ENCODE data around the gene PRKRA. TPM values are rescaled to one million over a fixed set of nuclear protein-coding genes. Genes with fewer than 3 reads are reported as not detected.

The PRKRA gene
- total and polyA plus RNA-seq, 2 of the 13 experiments (the other 11 are each of a cell fraction or from before 2014, with no cell fraction given) = 53.1 to 74.7 TPM

DNA sequence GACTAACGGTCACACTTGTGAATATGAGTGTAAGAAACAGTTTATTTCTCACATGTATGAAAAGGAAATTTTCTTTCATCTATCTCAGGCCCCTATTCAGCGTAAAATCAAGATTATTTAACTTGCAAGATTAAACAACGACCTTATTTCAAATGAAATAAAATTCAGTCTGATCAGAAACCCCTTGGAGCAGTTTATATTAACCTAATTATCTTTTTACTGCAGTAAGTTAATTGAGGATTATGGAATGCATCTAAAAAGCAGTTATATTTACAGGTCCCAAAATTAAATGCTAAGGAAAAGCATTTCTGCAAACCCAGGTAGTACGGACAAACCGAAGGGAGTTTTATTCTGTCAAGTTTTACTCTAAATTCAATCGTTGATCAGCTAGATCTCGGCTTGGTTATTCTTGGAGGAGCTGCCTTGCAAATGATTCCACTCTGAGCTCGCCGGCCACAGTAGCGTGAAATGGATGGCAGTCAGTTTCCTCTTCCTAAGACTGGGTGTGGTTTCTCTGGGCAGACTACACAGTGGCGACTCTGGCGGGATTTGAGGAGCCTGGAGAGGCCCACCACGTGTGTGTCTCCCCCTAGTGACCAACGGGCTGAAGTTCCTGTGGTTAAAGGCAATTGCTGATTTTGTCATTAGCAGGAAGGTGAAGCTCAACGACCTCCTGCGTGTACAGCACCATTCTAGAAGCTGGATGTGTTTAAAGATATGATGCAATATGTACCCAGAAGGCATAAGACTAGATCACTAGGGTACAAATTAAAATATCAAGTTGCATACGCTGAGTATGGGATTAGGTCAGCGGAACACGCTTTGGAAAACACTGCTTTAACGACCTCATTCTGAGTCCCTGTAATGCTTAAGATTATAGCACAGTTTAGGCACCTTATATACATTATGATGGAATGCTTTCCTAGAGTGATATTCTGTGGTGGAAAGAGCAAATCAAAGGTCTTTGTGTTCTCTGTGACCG lies 36.4 kb downstream of the PRKRA start (continued):
- TF ChIP-seq DZIP1 (CRISPR knock-in tag; IDR thresholded peaks at IDR 0.05) (no peak), ZNF558 (CRISPR knock-in tag; IDR thresholded peaks at IDR 0.05; ENCODE audit: borderline replicate concordance) (no peak), ZSCAN12 (CRISPR knock-in tag; IDR thresholded peaks at IDR 0.05) (no peak), ZNF10 (CRISPR knock-in tag; IDR thresholded peaks at IDR 0.05; ENCODE audit: borderline replicate concordance, low read depth) (no peak), ZNF768 (CRISPR knock-in tag; IDR thresholded peaks at IDR 0.05) (no peak), ZNF343 (CRISPR knock-in tag; IDR thresholded peaks at IDR 0.05) (0 out of 2 replicates have a peak, but pooled peaks have one; percentile 0), ZNF773 (CRISPR knock-in tag; IDR thresholded peaks at IDR 0.05; ENCODE audit: borderline replicate concordance) (no peak), ZNF740 (CRISPR knock-in tag; IDR thresholded peaks at IDR 0.05) (no peak), ZNF234 (CRISPR knock-in tag; conservative IDR thresholded peaks at IDR 0.05) (no peak), JARID2 (CRISPR knock-in tag; IDR thresholded peaks at IDR 0.05; ENCODE audit: insufficient replicate concordance) (no peak), ZNF761 (CRISPR knock-in tag; conservative IDR thresholded peaks at IDR 0.05) (0 out of 2 replicates have a peak, but pooled peaks have one; percentile 17), ZNF367 (CRISPR knock-in tag; IDR thresholded peaks at IDR 0.05; ENCODE audit: borderline replicate concordance) (no peak), HNRNPLL (IDR thresholded peaks at IDR 0.05; ENCODE audit: low read depth, low read length, poor library complexity, severe bottlenecking) (no peak)
- TF ChIP-seq, protein P1, sequence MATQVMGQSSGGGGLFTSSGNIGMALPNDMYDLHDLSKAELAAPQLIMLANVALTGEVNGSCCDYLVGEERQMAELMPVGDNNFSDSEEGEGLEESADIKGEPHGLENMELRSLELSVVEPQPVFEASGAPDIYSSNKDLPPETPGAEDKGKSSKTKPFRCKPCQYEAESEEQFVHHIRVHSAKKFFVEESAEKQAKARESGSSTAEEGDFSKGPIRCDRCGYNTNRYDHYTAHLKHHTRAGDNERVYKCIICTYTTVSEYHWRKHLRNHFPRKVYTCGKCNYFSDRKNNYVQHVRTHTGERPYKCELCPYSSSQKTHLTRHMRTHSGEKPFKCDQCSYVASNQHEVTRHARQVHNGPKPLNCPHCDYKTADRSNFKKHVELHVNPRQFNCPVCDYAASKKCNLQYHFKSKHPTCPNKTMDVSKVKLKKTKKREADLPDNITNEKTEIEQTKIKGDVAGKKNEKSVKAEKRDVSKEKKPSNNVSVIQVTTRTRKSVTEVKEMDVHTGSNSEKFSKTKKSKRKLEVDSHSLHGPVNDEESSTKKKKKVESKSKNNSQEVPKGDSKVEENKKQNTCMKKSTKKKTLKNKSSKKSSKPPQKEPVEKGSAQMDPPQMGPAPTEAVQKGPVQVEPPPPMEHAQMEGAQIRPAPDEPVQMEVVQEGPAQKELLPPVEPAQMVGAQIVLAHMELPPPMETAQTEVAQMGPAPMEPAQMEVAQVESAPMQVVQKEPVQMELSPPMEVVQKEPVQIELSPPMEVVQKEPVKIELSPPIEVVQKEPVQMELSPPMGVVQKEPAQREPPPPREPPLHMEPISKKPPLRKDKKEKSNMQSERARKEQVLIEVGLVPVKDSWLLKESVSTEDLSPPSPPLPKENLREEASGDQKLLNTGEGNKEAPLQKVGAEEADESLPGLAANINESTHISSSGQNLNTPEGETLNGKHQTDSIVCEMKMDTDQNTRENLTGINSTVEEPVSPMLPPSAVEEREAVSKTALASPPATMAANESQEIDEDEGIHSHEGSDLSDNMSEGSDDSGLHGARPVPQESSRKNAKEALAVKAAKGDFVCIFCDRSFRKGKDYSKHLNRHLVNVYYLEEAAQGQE (IDR thresholded peaks at IDR 0.05; ENCODE audit: borderline replicate concordance in 1 of 2, low read depth in 1 of 2, low read length in 2 of 2) = no peak
- TF ChIP-seq, protein P2, sequence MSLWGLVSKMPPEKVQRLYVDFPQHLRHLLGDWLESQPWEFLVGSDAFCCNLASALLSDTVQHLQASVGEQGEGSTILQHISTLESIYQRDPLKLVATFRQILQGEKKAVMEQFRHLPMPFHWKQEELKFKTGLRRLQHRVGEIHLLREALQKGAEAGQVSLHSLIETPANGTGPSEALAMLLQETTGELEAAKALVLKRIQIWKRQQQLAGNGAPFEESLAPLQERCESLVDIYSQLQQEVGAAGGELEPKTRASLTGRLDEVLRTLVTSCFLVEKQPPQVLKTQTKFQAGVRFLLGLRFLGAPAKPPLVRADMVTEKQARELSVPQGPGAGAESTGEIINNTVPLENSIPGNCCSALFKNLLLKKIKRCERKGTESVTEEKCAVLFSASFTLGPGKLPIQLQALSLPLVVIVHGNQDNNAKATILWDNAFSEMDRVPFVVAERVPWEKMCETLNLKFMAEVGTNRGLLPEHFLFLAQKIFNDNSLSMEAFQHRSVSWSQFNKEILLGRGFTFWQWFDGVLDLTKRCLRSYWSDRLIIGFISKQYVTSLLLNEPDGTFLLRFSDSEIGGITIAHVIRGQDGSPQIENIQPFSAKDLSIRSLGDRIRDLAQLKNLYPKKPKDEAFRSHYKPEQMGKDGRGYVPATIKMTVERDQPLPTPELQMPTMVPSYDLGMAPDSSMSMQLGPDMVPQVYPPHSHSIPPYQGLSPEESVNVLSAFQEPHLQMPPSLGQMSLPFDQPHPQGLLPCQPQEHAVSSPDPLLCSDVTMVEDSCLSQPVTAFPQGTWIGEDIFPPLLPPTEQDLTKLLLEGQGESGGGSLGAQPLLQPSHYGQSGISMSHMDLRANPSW (CRISPR knock-in tag; IDR thresholded peaks at IDR 0.05; ENCODE audit: borderline replicate concordance) = no peak
- TF ChIP-seq, protein P3, sequence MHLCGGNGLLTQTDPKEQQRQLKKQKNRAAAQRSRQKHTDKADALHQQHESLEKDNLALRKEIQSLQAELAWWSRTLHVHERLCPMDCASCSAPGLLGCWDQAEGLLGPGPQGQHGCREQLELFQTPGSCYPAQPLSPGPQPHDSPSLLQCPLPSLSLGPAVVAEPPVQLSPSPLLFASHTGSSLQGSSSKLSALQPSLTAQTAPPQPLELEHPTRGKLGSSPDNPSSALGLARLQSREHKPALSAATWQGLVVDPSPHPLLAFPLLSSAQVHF (CRISPR knock-in tag; IDR thresholded peaks at IDR 0.05) = no peak
